ENCODE measurements around the gene GNAI3.

GNAI3 gene

GRCh38 chr1:109618661-109619575 is 70.5 kb downstream of the GNAI3 start:
- no peak overlapping the region for H2BK120ac ChIP-seq (ENCODE audit: low read depth, low read length)
- no peaks in the 10 kb centered on the region for H3K36me3 ChIP-seq (ENCODE audit: control insufficient read depth, insufficient read depth, low read length)
- H3K27ac ChIP-seq (ENCODE audit: low read depth, low read length), result no peak overlapping the region
- no peak overlapping the region for H3K18ac ChIP-seq (ENCODE audit: low read length)
- no peak overlapping the region for H2AK5ac ChIP-seq (ENCODE audit: low read length)
- H3K4me1 ChIP-seq (ENCODE audit: control insufficient read depth, low read depth, low read length), result peaks cover 2% of the 10 kb centered on the region
- H3K23ac ChIP-seq (ENCODE audit: low read length), result no peak overlapping the region
- no CpG with 5 or more reads among the region's 9 CpGs for WGBS (ENCODE audit: extremely low coverage, insufficient coverage, low lambda C conversion rate)
- H3K56ac ChIP-seq (ENCODE audit: low read length), result peak overlapping the region; percentile 91
- H4K5ac ChIP-seq (ENCODE audit: low read length), result no peak overlapping the region
- H2BK15ac ChIP-seq (replicated peaks; ENCODE audit: low read depth), result no peak overlapping the region
- H3K79me2 ChIP-seq (ENCODE audit: control insufficient read depth, insufficient read depth, low read length), result peaks cover 29% of the 10 kb centered on the region
- H3K4me3 ChIP-seq (ENCODE audit: low read length), result no peak overlapping the region
- no peak for DNase-seq
- H3K4ac ChIP-seq (ENCODE audit: low read depth, low read length), result no peak overlapping the region
- H3K4me2 ChIP-seq (ENCODE audit: low read length), result peak overlapping the region; percentile 85
- H3K27me3 ChIP-seq (ENCODE audit: insufficient read depth, low read length, poor library complexity), result no peaks in the 10 kb centered on the region
- H2BK5ac ChIP-seq (ENCODE audit: low read length), result peak overlapping the region; percentile 43
- H4K8ac ChIP-seq (ENCODE audit: low read depth, low read length), result no peak overlapping the region
- H3K79me1 ChIP-seq (ENCODE audit: low read length), result peaks cover 19% of the 10 kb centered on the region
- H3K9ac ChIP-seq (ENCODE audit: low read length), result peak overlapping the region; percentile 71

GRCh38 chr1:109619576-109620400 is 71.4 kb downstream of the GNAI3 start, which contains the start of the genes AMPD2 and GNAT2:
TSS of gene AMPD2 (plus strand) at chr1:109619837. CDS start at chr1:109621176, 1,339 bp downstream.
TSS of gene GNAT2 (minus strand) at chr1:109619616. CDS start at chr1:109612870, 6,746 bp downstream.
- peak within 1 kb of the TSS; percentile 98 for H3K4me2 ChIP-seq (ENCODE audit: low read length)
- peaks cover 2% of the 10 kb centered on the region for H3K4me1 ChIP-seq (ENCODE audit: control insufficient read depth, low read depth, low read length)
- H2BK15ac ChIP-seq (replicated peaks; ENCODE audit: low read depth), result no peak within 1 kb of the TSS
- peaks cover 21% of the 10 kb centered on the region for H3K79me1 ChIP-seq (ENCODE audit: low read length)
- DNase-seq, result peak; percentile 85
- peak within 1 kb of the TSS; percentile 49 for H3K4ac ChIP-seq (ENCODE audit: low read depth, low read length)
- peak within 1 kb of the TSS; percentile 60 for H3K27ac ChIP-seq (ENCODE audit: low read depth, low read length)
- H3K18ac ChIP-seq (ENCODE audit: low read length), result peak within 1 kb of the TSS; percentile 42
- peak within 1 kb of the TSS; percentile 78 for H2BK5ac ChIP-seq (ENCODE audit: low read length)
- H3K56ac ChIP-seq (ENCODE audit: low read length), result peak within 1 kb of the TSS; percentile 96
- H3K4me3 ChIP-seq (ENCODE audit: low read length), result peak within 1 kb of the TSS; percentile 89
- H2AK5ac ChIP-seq (ENCODE audit: low read length), result peak within 1 kb of the TSS; percentile 59
- H3K79me2 ChIP-seq (ENCODE audit: control insufficient read depth, insufficient read depth, low read length), result peaks cover 30% of the 10 kb centered on the region
- H4K8ac ChIP-seq (ENCODE audit: low read depth, low read length), result no peak within 1 kb of the TSS
- no peaks in the 10 kb centered on the region for H3K36me3 ChIP-seq (ENCODE audit: control insufficient read depth, insufficient read depth, low read length)
- no peaks in the 10 kb centered on the region for H3K27me3 ChIP-seq (ENCODE audit: insufficient read depth, low read length, poor library complexity)
- H2BK120ac ChIP-seq (ENCODE audit: low read depth, low read length), result no peak within 1 kb of the TSS
- no CpG with 5 or more reads among the region's 47 CpGs for WGBS (ENCODE audit: extremely low coverage, insufficient coverage, low lambda C conversion rate)
- no peak within 1 kb of the TSS for H4K5ac ChIP-seq (ENCODE audit: low read length)
- H3K9ac ChIP-seq (ENCODE audit: low read length), result peak within 1 kb of the TSS; percentile 97
- peak within 1 kb of the TSS; percentile 90 for H3K23ac ChIP-seq (ENCODE audit: low read length)

- Histone ChIP-seq H3K56ac (ENCODE audit: low read length) (peak overlapping the region; percentile 96), H3K79me1 (ENCODE audit: low read length) (peaks cover 23% of the 10 kb centered on the region), H3K79me2 (ENCODE audit: control insufficient read depth, insufficient read depth, low read length) (peaks cover 30% of the 10 kb centered on the region), H3K9ac (ENCODE audit: low read length) (peak overlapping the region; percentile 97), H4K8ac (ENCODE audit: low read depth, low read length) (no peak overlapping the region), H3K27ac (ENCODE audit: low read depth, low read length) (peak overlapping the region; percentile 60), H2BK120ac (ENCODE audit: low read depth, low read length) (no peak overlapping the region), H2AK5ac (ENCODE audit: low read length) (peak overlapping the region; percentile 59), H3K27me3 (ENCODE audit: insufficient read depth, low read length, poor library complexity) (no peaks in the 10 kb centered on the region), H3K4me3 (ENCODE audit: low read length) (peak overlapping the region; percentile 89), H3K36me3 (ENCODE audit: control insufficient read depth, insufficient read depth, low read length) (no peaks in the 10 kb centered on the region), H2BK5ac (ENCODE audit: low read length) (peak overlapping the region; percentile 78), H3K4me1 (ENCODE audit: control insufficient read depth, low read depth, low read length) (peaks cover 2% of the 10 kb centered on the region), H3K4ac (ENCODE audit: low read depth, low read length) (no peak overlapping the region), H3K18ac (ENCODE audit: low read length) (peak overlapping the region; percentile 42), H3K23ac (ENCODE audit: low read length) (peak overlapping the region; percentile 90), H4K5ac (ENCODE audit: low read length) (no peak overlapping the region), H2BK15ac (replicated peaks; ENCODE audit: low read depth) (no peak overlapping the region), H3K4me2 (ENCODE audit: low read length) (peak overlapping the region; percentile 98)
- DNase-seq, result peak; percentile 67
- WGBS (ENCODE audit: extremely low coverage, insufficient coverage, low lambda C conversion rate), result no CpG with 5 or more reads among the region's 9 CpGs
Measured at GRCh38 chr1:109620401-109620791, 72.0 kb downstream of the GNAI3 start.

- Histone ChIP-seq H3K79me1 (ENCODE audit: low read length) (peaks cover 23% of the 10 kb centered on the region), H4K8ac (ENCODE audit: low read depth, low read length) (no peak overlapping the region), H3K23ac (ENCODE audit: low read length) (no peak overlapping the region), H3K9ac (ENCODE audit: low read length) (peak overlapping the region; percentile 97), H3K27ac (ENCODE audit: low read depth, low read length) (no peak overlapping the region), H3K4me1 (ENCODE audit: control insufficient read depth, low read depth, low read length) (peaks cover 2% of the 10 kb centered on the region), H3K56ac (ENCODE audit: low read length) (peak overlapping the region; percentile 96), H3K36me3 (ENCODE audit: control insufficient read depth, insufficient read depth, low read length) (no peaks in the 10 kb centered on the region), H2AK5ac (ENCODE audit: low read length) (no peak overlapping the region), H3K4me2 (ENCODE audit: low read length) (peak overlapping the region; percentile 98), H3K27me3 (ENCODE audit: insufficient read depth, low read length, poor library complexity) (no peaks in the 10 kb centered on the region), H2BK5ac (ENCODE audit: low read length) (no peak overlapping the region), H2BK15ac (replicated peaks; ENCODE audit: low read depth) (no peak overlapping the region), H3K79me2 (ENCODE audit: control insufficient read depth, insufficient read depth, low read length) (peaks cover 30% of the 10 kb centered on the region), H3K4me3 (ENCODE audit: low read length) (peak overlapping the region; percentile 89), H3K18ac (ENCODE audit: low read length) (peak overlapping the region; percentile 42), H4K5ac (ENCODE audit: low read length) (no peak overlapping the region), H3K4ac (ENCODE audit: low read depth, low read length) (no peak overlapping the region), H2BK120ac (ENCODE audit: low read depth, low read length) (no peak overlapping the region)
- DNase-seq, result peak; percentile 96
- no CpG with 5 or more reads among the region's 18 CpGs for WGBS (ENCODE audit: extremely low coverage, insufficient coverage, low lambda C conversion rate)
Measured at GRCh38 chr1:109620841-109621286, 72.4 kb downstream of the GNAI3 start.

- Histone ChIP-seq H3K23ac (ENCODE audit: low read length) (no peak overlapping the region), H4K8ac (ENCODE audit: low read depth, low read length) (no peak overlapping the region), H2BK5ac (ENCODE audit: low read length) (no peak overlapping the region), H3K56ac (ENCODE audit: low read length) (peak overlapping the region; percentile 56), H2BK15ac (replicated peaks; ENCODE audit: low read depth) (no peak overlapping the region), H3K79me2 (ENCODE audit: control insufficient read depth, insufficient read depth, low read length) (peaks cover 30% of the 10 kb centered on the region), H3K27ac (ENCODE audit: low read depth, low read length) (no peak overlapping the region), H3K36me3 (ENCODE audit: control insufficient read depth, insufficient read depth, low read length) (no peaks in the 10 kb centered on the region), H3K79me1 (ENCODE audit: low read length) (peaks cover 23% of the 10 kb centered on the region), H3K27me3 (ENCODE audit: insufficient read depth, low read length, poor library complexity) (no peaks in the 10 kb centered on the region), H3K9ac (ENCODE audit: low read length) (peak overlapping the region; percentile 76), H3K4me3 (ENCODE audit: low read length) (no peak overlapping the region), H3K4ac (ENCODE audit: low read depth, low read length) (no peak overlapping the region), H2AK5ac (ENCODE audit: low read length) (no peak overlapping the region), H3K4me1 (ENCODE audit: control insufficient read depth, low read depth, low read length) (peaks cover 2% of the 10 kb centered on the region), H3K18ac (ENCODE audit: low read length) (no peak overlapping the region), H2BK120ac (ENCODE audit: low read depth, low read length) (no peak overlapping the region), H4K5ac (ENCODE audit: low read length) (no peak overlapping the region), H3K4me2 (ENCODE audit: low read length) (peak overlapping the region; percentile 85)
- no peak for DNase-seq
- no CpG with 5 or more reads among the region's 13 CpGs for WGBS (ENCODE audit: extremely low coverage, insufficient coverage, low lambda C conversion rate)
Measured at GRCh38 chr1:109621379-109622136, 73.1 kb downstream of the GNAI3 start.
